Stimulated activated naive B cell treated with anti-CD40 and anti-IgM and Interleukin-4, amounts not matched to agents 10 μg/mL and 1 μg/mL and 100 μg/mL, for 72 hours (primary cell): Measurements from ENCODE around the gene KCP.

ENCODE experiments used
- ATAC-seq, 2 donors: fragments of 150-1000 bp; cut with Tn5 transposase; replicated peaks; 2 replicates each; pipeline ENCODE4 v1.10.0; 2021; ENCODE audit warnings: moderate library complexity in 1 of 2
- DNase-seq: peaks from one replicate; pipeline ENCODE4 v3.0.0; 2021
- H3K27ac Mint-ChIP-seq: one replicate; pipeline ENCODE4 v1.8.0; 2022; ENCODE audit warnings: mild to moderate bottlenecking, mixed read lengths
- H3K27me3 Mint-ChIP-seq, 2 donors: one replicate each; pipeline ENCODE4 v1.8.0; 2022; ENCODE audit warnings: mixed read lengths in 2 of 2
- H3K36me3 Mint-ChIP-seq, 2 donors: one replicate each; pipeline ENCODE4 v1.8.0; 2022; ENCODE audit warnings: mixed read lengths in 2 of 2, mild to moderate bottlenecking in 1 of 2
- H3K4me1 Mint-ChIP-seq, 2 donors: one replicate each; pipeline ENCODE4 v1.8.0; 2022; ENCODE audit warnings: mixed read lengths in 2 of 2, mild to moderate bottlenecking in 1 of 2
- H3K4me3 Mint-ChIP-seq, 2 donors: one replicate each; pipeline ENCODE4 v1.8.0; 2022; ENCODE audit warnings: mild to moderate bottlenecking in 2 of 2, mixed read lengths in 2 of 2, moderate library complexity in 1 of 2
- H3K9me3 Mint-ChIP-seq, 2 donors: one replicate each; pipeline ENCODE4 v1.8.0; 2022; ENCODE audit warnings: mixed read lengths in 2 of 2, mild to moderate bottlenecking in 1 of 2

Gene KCP

GRCh38 chr7:128841171-128841690 lies 69.3 kb downstream of the KCP start:
- DNase-seq, result no peak
- Mint-ChIP-seq H3K9me3 (no peaks in the 10 kb centered on the region), H3K27me3 (peaks cover 0 to 13% of the 10 kb centered on the region in 2 donors), H3K4me3 (no peak overlapping the region), H3K27ac (no peak overlapping the region), H3K4me1 (peaks cover 6% of the 10 kb centered on the region in 2 donors), H3K36me3 (no peaks in the 10 kb centered on the region)
- ATAC-seq, result no peak

DNA sequence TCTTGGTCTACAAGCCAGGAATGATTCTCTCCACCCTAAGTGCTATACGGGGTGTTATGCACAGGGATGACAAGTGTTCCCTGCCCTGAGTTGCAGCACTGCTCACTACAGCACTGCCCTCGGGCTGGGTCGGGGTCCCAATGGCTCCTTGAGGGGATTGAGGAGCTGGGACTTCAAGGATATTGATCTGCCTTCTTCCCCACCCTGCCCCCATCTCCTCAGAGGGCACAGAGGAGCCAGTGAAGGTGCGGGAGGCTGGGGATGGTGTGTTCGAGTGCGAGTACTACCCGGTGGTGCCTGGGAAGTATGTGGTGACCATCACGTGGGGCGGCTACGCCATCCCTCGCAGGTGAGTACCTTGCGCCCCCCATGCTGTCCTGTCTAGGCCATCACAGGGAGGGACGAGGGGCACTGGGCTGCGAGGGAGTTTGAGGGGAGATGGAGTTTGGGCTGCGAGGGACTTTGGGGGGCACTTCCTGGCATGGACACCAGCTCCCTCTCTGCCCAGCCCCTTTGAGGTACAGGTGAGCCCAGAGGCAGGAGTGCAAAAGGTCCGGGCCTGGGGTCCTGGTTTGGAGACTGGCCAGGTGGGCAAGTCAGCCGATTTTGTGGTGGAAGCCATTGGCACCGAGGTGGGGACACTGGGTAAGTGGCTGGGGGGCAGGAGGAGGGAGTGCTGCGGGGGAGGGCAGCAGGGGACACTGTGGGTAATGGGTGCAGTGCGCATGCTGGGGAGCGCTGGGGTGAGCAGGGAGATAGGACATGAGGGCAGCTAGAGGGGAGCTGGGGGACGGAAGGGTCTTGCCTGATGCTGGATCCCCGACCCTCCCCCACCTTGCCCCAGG lies 70.0 kb downstream of the KCP start:
- peaks cover 0 to 17% of the 10 kb centered on the region in 2 donors for H3K27me3 Mint-ChIP-seq

DNA sequence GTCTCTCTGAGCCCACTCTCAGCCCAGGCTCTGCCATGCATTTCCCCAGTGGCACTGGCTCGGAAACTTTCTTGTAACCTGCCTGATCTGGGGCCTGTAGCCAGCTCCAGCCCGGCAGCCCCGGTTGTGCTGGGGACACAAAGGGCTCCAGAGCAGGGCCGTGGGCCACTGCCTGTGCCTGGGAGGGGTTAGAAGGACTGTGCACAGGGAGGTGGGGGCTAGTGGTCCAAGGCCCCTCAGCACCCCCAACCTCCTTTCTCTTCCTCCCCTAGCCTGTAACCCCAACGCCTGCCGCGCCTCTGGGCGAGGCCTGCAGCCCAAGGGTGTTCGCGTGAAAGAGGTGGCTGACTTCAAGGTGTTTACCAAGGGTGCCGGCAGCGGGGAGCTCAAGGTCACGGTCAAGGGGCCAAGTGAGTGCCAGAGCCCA lies 70.7 kb downstream of the KCP start:
- no peak overlapping the region for H3K4me3 Mint-ChIP-seq
- ATAC-seq (no peak), DNase-seq (no peak)
- H3K4me1 Mint-ChIP-seq, result peaks cover 6% of the 10 kb centered on the region in 2 donors
- no peak overlapping the region for H3K27ac Mint-ChIP-seq
- H3K27me3 Mint-ChIP-seq, result peaks cover 0 to 18% of the 10 kb centered on the region in 2 donors
- no peaks in the 10 kb centered on the region for H3K36me3 Mint-ChIP-seq
- no peaks in the 10 kb centered on the region for H3K9me3 Mint-ChIP-seq

More for the DNA sequence above, 70.0 kb downstream of the KCP start:
- no peaks in the 10 kb centered on the region for H3K9me3 Mint-ChIP-seq
- no peak for ATAC-seq
- no peak overlapping the region for H3K27ac Mint-ChIP-seq
- no peaks in the 10 kb centered on the region for H3K36me3 Mint-ChIP-seq
- H3K4me1 Mint-ChIP-seq, result peaks cover 6% of the 10 kb centered on the region in 2 donors
- no peak for DNase-seq
- no peak overlapping the region for H3K4me3 Mint-ChIP-seq

DNA sequence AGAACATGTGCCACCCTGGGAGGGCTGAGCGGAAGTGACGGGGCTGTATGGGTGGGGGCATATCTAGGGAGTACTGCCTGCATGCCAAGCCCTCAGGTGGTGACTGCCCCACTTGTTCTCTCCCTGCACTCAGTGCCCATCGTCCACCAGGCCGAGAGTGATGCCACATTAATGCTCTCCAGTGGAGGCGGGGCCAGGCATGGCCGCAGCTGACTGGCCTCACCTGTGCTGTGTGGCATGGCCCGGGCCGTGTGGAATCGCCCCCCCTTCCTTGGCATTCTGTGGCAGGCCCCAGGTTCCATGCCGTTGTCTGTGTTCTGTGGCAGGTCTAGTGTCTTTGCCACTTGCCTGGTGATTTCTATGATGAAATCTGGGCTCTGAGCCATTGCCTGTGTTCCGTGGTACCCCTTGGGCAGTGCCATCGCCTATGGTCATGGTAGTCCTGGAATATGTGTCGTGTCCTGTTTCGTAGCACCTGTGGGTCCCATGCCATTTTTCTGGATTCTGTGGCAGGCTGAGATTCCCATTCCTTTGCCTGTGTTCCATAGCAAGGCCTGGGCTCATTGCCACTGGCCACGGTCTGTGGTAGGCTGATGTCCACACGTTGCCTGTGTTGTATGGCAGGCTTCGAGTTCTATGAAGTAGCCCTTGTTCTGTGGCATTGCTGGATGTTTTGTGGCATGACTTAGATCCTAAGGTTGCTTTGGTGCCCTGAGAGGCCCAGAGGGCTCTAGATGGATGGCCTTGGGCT lies 71.4 kb downstream of the KCP start:
- Mint-ChIP-seq H3K27me3 (peaks cover 0 to 18% of the 10 kb centered on the region in 2 donors), H3K4me1 (peaks cover 6% of the 10 kb centered on the region in 2 donors), H3K36me3 (no peaks in the 10 kb centered on the region), H3K27ac (no peak overlapping the region), H3K4me3 (no peak overlapping the region), H3K9me3 (no peaks in the 10 kb centered on the region)
- DNase-seq (no peak), ATAC-seq (no peak)

DNA sequence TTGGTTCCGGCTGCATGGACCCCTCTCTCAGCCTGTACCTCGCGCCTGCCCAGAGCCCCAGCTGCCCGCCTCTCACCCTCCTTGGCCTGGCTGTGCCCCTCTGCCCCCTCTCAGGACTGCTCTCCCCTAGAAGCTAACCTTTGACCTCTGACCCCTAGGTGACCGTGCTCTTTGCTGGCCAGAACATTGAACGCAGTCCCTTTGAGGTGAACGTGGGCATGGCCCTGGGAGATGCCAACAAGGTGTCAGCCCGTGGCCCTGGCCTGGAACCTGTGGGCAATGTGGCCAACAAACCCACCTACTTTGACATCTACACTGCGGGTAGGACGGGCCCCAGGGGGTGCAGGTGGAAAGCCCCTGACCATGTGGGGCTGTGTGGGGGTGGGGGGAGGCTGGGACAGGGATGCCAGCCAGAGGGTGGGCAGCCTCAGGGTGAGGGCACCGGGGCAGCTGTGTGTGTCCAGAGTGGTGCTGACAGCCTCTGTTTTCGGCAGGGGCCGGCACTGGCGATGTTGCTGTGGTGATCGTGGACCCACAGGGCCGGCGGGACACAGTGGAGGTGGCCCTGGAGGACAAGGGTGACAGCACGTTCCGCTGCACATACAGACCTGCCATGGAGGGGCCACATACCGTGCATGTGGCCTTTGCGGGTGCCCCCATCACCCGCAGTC lies 72.3 kb downstream of the KCP start:
- H3K4me3 Mint-ChIP-seq, result no peak overlapping the region
- H3K27ac Mint-ChIP-seq, result no peak overlapping the region
- no peaks in the 10 kb centered on the region for H3K9me3 Mint-ChIP-seq
- H3K27me3 Mint-ChIP-seq, result peaks cover 6 to 24% of the 10 kb centered on the region in 2 donors
- H3K4me1 Mint-ChIP-seq, result peaks cover 6% of the 10 kb centered on the region in 2 donors
- DNase-seq (no peak), ATAC-seq (no peak)
- no peaks in the 10 kb centered on the region for H3K36me3 Mint-ChIP-seq

DNA sequence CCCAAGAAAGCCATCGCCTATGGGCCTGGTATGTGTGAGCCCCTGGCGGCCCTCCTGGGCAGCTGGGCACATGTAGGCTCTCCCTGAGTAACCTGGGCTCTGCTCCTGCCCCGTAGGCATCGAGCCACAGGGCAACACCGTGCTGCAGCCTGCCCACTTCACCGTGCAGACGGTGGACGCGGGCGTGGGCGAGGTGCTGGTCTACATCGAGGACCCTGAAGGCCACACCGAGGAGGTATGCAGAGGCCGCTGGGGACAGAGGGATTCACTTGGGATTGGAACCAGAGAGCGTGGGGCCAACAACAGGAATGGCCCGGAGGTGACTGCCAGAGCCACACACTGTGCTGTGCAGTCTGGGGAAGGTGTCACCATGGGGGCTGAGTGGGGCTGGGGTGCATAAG lies 73.0 kb downstream of the KCP start:
- no peaks in the 10 kb centered on the region for H3K36me3 Mint-ChIP-seq
- no peaks in the 10 kb centered on the region for H3K9me3 Mint-ChIP-seq
- H3K27ac Mint-ChIP-seq, result no peak overlapping the region
- H3K27me3 Mint-ChIP-seq, result peaks cover 8 to 31% of the 10 kb centered on the region in 2 donors
- no peak overlapping the region for H3K4me3 Mint-ChIP-seq
- ATAC-seq (no peak), DNase-seq (no peak)
- H3K4me1 Mint-ChIP-seq, result peaks cover 7 to 9% of the 10 kb centered on the region in 2 donors

DNA sequence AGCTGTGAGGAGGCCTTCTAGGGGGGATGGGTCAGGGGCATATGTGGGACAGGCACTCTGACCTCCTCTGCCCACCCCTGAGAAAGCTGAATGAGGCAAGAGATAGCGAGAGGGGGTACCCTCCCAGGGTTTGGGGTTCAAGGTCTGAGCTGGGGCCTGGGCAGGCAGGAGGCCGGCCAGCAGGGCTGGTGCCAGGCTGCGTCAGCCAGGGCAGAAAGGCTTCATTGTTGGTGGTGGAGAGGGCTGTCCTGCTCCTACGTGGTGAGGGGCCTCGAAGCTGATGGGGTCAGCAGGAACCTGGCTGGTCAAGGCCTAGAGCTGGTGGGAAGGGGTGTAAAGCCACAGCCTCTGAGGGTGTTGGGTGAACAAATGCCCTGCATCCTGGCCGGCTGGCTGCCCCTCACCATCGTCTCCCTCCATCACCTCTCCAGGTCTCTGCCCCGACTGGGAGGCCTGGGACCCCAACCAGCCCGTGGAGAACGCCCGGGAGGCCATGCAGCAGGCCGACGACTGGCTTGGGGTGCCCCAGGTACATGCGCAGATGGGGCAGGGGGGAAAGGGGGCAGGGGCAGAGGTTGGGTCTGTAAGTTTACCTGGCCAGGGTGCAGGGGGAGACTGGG lies 73.7 kb downstream of the KCP start:
- peaks cover 4 to 10% of the 10 kb centered on the region in 2 donors for H3K4me1 Mint-ChIP-seq
- H3K9me3 Mint-ChIP-seq, result no peaks in the 10 kb centered on the region
- H3K27me3 Mint-ChIP-seq, result peaks cover 13 to 31% of the 10 kb centered on the region in 2 donors
- ATAC-seq, result no peak
- DNase-seq, result no peak
- no peak overlapping the region for H3K4me3 Mint-ChIP-seq
- no peak overlapping the region for H3K27ac Mint-ChIP-seq
- no peaks in the 10 kb centered on the region for H3K36me3 Mint-ChIP-seq

DNA sequence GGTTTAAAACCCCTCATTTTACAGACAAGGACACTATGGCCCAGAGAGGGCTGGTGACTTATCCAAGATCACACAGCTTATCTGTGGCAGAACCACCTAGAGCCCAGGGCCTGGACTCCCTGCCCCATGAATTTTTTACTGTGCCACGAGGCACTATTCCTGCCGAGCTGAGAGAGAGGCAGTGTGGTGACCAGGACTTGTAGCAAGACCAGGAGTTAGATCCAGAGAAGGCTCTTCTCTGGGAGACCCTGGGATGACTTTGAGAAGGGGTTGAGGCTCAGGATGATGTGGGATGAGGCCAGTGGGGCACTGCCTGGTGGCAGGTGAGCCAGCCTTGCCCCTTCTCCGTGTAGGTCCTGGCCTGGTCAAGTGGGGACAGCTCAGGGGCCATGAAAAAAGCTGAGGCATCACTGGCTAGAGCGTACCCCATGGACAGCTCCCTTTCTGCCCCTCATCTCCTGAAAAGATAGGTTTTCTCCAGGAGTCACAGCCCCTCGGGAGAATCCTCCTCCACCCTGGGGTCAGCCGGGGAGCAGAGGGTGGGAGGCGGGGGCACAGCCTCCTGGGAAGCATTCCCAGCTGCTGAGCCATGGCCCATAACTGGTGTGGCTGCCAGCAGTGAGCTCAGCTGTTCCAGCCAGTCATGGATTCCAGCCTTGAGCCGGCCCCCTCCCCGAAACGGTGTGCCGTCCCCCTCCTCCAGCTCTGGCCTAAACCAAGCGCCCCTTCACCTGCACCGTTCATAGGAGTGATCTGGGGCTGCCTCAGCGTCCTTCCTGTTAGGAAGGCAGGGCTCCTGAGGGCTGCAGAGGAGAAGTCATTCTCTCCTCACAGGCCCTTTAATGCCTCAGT lies 74.5 kb downstream of the KCP start:
- Mint-ChIP-seq H3K36me3 (no peaks in the 10 kb centered on the region), H3K4me1 (peaks cover 10 to 18% of the 10 kb centered on the region in 2 donors), H3K9me3 (no peaks in the 10 kb centered on the region), H3K27me3 (peaks cover 21 to 39% of the 10 kb centered on the region in 2 donors), H3K4me3 (no peak overlapping the region), H3K27ac (no peak overlapping the region)
- ATAC-seq, result no peak
- DNase-seq, result no peak

DNA sequence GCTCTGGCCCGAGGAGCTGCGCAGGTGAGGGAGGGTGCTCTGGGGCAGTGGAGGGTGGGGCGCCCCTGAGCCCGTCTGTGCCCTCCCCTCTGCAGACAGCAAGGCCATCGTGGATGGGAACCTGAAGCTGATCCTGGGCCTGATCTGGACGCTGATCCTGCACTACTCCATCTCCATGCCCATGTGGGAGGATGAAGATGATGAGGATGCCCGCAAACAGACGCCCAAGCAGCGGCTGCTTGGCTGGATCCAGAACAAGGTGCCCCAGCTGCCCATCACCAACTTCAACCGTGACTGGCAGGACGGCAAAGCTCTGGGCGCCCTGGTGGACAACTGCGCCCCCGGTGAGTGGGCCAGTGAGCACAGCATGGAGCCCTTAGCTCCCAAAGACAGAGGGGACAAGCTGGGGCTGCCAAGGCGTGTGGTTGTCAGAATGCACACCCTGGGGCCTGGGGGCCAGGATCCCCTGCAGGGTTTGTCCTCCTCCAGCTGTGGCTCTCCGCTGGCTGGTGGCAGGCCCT lies 75.2 kb downstream of the KCP start:
- ATAC-seq (no peak), DNase-seq (no peak)
- H3K36me3 Mint-ChIP-seq, result no peaks in the 10 kb centered on the region
- H3K27ac Mint-ChIP-seq, result no peak overlapping the region
- H3K9me3 Mint-ChIP-seq, result no peaks in the 10 kb centered on the region
- H3K4me1 Mint-ChIP-seq, result peaks cover 16 to 25% of the 10 kb centered on the region in 2 donors
- H3K27me3 Mint-ChIP-seq, result peaks cover 27 to 46% of the 10 kb centered on the region in 2 donors
- H3K4me3 Mint-ChIP-seq, result no peak overlapping the region

GRCh38 chr7:128833946-128834325 lies 76.6 kb downstream of the KCP start:
- no peaks in the 10 kb centered on the region for H3K36me3 Mint-ChIP-seq
- H3K27ac Mint-ChIP-seq, result no peak overlapping the region

GRCh38 chr7:128833148-128833945 lies 77.2 kb downstream of the KCP start:
- ATAC-seq, result no peak
- H3K4me3 Mint-ChIP-seq, result no peak overlapping the region
- H3K4me1 Mint-ChIP-seq, result peaks cover 23 to 36% of the 10 kb centered on the region in 2 donors
- H3K36me3 Mint-ChIP-seq, result no peaks in the 10 kb centered on the region
- DNase-seq, result no peak
- H3K27me3 Mint-ChIP-seq, result peaks cover 39 to 65% of the 10 kb centered on the region in 2 donors
- H3K27ac Mint-ChIP-seq, result no peak overlapping the region
- no peaks in the 10 kb centered on the region for H3K9me3 Mint-ChIP-seq

More at GRCh38 chr7:128833946-128834325, 76.6 kb downstream of the KCP start:
- peaks cover 36 to 59% of the 10 kb centered on the region in 2 donors for H3K27me3 Mint-ChIP-seq
- ATAC-seq (no peak), DNase-seq (no peak)
- H3K4me3 Mint-ChIP-seq, result no peak overlapping the region
- no peaks in the 10 kb centered on the region for H3K9me3 Mint-ChIP-seq
- H3K4me1 Mint-ChIP-seq, result peaks cover 23 to 36% of the 10 kb centered on the region in 2 donors

- Mint-ChIP-seq H3K36me3 (no peaks in the 10 kb centered on the region), H3K27ac (no peak overlapping the region), H3K4me1 (peaks cover 23 to 36% of the 10 kb centered on the region in 2 donors), H3K4me3 (no peak overlapping the region), H3K27me3 (peaks cover 44 to 70% of the 10 kb centered on the region in 2 donors), H3K9me3 (no peaks in the 10 kb centered on the region)
- no peak for ATAC-seq
- no peak for DNase-seq
Measured at GRCh38 chr7:128832880-128833147, 77.7 kb downstream of the KCP start.
